ENCODE results near the gene TLL1. TPM values are rescaled to one million over a fixed set of nuclear protein-coding genes. Genes with fewer than 3 reads are reported as not detected.

Gene TLL1
- polyA plus RNA-seq, 6 donors from 2014 or later: not detected

GRCh38 chr4:165866019-165866650 is 6.9 kb upstream of the TLL1 start:
- no peak for ATAC-seq (ENCODE audit: low read depth in 2 of 2)
- Mint-ChIP-seq H3K4me3 (no peak overlapping the region), H3K27me3 (peaks cover 4 to 9% (median 9%) of the 10 kb centered on the region in 3 donors), H3K4me1 (no peaks in the 10 kb centered on the region), H3K9me3 (peaks cover 0 to 3% (median 0%) of the 10 kb centered on the region in 7 donors), H3K36me3 (no peaks in the 10 kb centered on the region), H3K27ac (no peak overlapping the region)
- DNase-seq: no peak

- no peak for ATAC-seq (ENCODE audit: low read depth in 2 of 2)
- H3K9me3 Mint-ChIP-seq: peaks cover 0 to 3% (median 0%) of the 10 kb centered on the region in 7 donors
- no peak for DNase-seq
- H3K27me3 Mint-ChIP-seq: peaks cover 14 to 26% (median 19%) of the 10 kb centered on the region in 3 donors
- no peaks in the 10 kb centered on the region for H3K36me3 Mint-ChIP-seq
- no peak overlapping the region for H3K4me3 Mint-ChIP-seq
- peaks cover 0 to 5% (median 0%) of the 10 kb centered on the region in 3 donors for H3K4me1 Mint-ChIP-seq
- peak overlapping the region in 1 of 6 donors; percentile 78 for H3K27ac Mint-ChIP-seq
These were observed 5.1 kb upstream of the TLL1 start for GRCh38 chr4:165867961-165868360.

- no peak for DNase-seq
- Mint-ChIP-seq H3K4me1 (peaks cover 0 to 24% (median 9%) of the 10 kb centered on the region in 3 donors), H3K36me3 (no peaks in the 10 kb centered on the region), H3K4me3 (peak overlapping the region in 3 of 8 donors; percentile 6 to 51 (median 15)), H3K27ac (no peak overlapping the region), H3K9me3 (peaks cover 0 to 5% (median 0%) of the 10 kb centered on the region in 7 donors), H3K27me3 (peaks cover 28 to 63% (median 44%) of the 10 kb centered on the region in 3 donors)
- no peak for ATAC-seq (ENCODE audit: low read depth in 2 of 2)
These were observed 448 bp downstream of the TLL1 start for GRCh38 chr4:165873298-165874071.

DNA sequence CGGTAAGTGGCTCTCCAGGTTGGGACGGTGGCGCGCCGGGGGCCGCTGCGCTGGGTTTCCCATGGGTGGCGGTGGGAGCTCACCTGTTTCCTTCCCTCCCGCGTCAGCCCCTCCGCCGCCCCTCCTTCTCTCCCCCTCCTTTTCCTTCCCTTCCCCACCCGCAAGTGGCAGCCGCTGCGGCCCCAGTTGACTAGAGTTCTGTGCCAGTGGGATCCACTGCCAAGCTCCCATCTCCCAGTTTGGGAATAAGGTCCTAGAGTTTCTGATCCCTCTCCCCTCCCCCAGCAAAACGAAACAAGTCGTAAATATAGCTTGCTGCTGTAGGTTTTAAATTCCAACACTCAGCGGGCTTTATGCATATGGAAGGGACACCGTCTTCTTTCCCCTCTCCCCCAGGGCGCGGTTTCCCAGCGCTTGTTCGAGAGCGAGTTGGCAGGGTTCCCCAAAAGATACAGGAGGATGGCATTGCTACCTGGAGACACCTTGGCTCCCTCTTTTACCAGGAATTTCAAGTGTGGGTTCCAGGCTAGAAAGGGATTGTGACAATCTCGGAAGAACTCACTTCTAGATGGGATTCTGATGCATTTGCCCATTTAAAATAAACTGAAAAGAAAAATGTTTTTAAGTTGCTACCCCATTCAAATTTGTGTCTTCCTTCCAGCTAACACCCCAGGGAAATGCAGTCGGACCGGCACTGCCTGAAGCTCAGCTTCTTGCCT is 1.2 kb downstream of the TLL1 start:
- H3K4me1 Mint-ChIP-seq: peaks cover 0 to 24% (median 9%) of the 10 kb centered on the region in 3 donors
- peak overlapping the region in 1 of 6 donors; percentile 51 for H3K27ac Mint-ChIP-seq
- H3K9me3 Mint-ChIP-seq: peaks cover 0 to 5% (median 0%) of the 10 kb centered on the region in 7 donors
- peaks cover 30 to 65% (median 44%) of the 10 kb centered on the region in 3 donors for H3K27me3 Mint-ChIP-seq
- H3K4me3 Mint-ChIP-seq: peak overlapping the region in 3 of 8 donors; percentile 33 to 44 (median 43)
- no peaks in the 10 kb centered on the region for H3K36me3 Mint-ChIP-seq
- DNase-seq: no peak
- no peak for ATAC-seq (ENCODE audit: low read depth in 2 of 2)

- H3K36me3 Mint-ChIP-seq: no peaks in the 10 kb centered on the region
- DNase-seq: no peak
- ATAC-seq (ENCODE audit: low read depth in 2 of 2): no peak
- H3K27me3 Mint-ChIP-seq: peaks cover 28 to 61% (median 39%) of the 10 kb centered on the region in 3 donors
- no peak overlapping the region for H3K27ac Mint-ChIP-seq
- H3K9me3 Mint-ChIP-seq: peaks cover 0 to 5% (median 0%) of the 10 kb centered on the region in 7 donors
- H3K4me3 Mint-ChIP-seq: no peak overlapping the region
- H3K4me1 Mint-ChIP-seq: peaks cover 0 to 24% (median 9%) of the 10 kb centered on the region in 3 donors
These were observed 1.8 kb downstream of the TLL1 start for GRCh38 chr4:165874791-165875371.

DNA sequence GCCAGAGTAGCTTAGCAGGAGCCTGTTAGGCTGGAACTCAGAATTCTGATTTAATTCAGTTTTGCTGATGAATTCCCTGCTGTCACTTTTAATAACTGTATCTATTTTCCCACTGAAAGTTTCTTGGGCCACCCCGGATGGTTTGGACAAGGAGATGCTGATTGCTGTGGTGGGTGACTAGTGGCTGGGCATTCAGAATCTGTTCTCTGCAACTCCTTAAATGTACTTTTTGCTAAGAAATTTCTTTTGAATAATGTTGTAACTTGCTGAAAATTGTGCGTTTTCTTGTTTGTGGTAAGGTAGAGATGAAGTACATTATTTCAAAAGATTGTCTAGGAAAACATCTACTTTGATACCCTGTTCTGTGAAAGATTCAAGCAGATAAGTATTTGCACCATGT is 2.4 kb downstream of the TLL1 start:
- no peak for ATAC-seq (ENCODE audit: low read depth in 2 of 2)
- DNase-seq: no peak
- H3K36me3 Mint-ChIP-seq: no peaks in the 10 kb centered on the region
- H3K27ac Mint-ChIP-seq: no peak overlapping the region
- H3K4me3 Mint-ChIP-seq: peak overlapping the region in 1 of 8 donors; percentile 12
- peaks cover 0 to 24% (median 9%) of the 10 kb centered on the region in 3 donors for H3K4me1 Mint-ChIP-seq
- peaks cover 0 to 5% (median 0%) of the 10 kb centered on the region in 7 donors for H3K9me3 Mint-ChIP-seq
- peaks cover 26 to 56% (median 34%) of the 10 kb centered on the region in 3 donors for H3K27me3 Mint-ChIP-seq

DNA sequence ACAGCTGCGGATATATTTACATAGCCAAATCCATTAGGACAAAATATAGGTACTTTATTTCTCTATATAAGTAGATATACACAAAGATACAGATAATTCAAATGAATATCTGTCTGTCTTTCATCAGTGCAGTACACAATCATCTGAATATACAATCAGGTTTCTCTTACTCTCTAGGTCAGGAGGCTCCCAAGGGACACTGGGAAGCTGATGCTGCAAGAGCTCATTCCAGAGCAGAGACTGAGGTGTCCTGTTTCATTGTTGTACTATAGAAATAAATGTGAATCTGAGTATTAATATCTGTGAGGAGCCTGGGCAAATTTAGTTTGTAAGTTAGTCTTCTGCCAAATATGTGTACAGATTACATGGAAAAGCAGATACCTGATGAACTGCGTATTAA is 4.2 kb downstream of the TLL1 start:
- H3K27me3 Mint-ChIP-seq: peaks cover 24 to 46% (median 31%) of the 10 kb centered on the region in 3 donors
- no peak for ATAC-seq (ENCODE audit: low read depth in 2 of 2)
- no peak overlapping the region for H3K4me3 Mint-ChIP-seq
- H3K27ac Mint-ChIP-seq: no peak overlapping the region
- no peaks in the 10 kb centered on the region for H3K36me3 Mint-ChIP-seq
- DNase-seq: no peak
- peaks cover 0 to 8% (median 0%) of the 10 kb centered on the region in 7 donors for H3K9me3 Mint-ChIP-seq
- H3K4me1 Mint-ChIP-seq: peaks cover 0 to 24% (median 9%) of the 10 kb centered on the region in 3 donors

GRCh38 chr4:165879641-165880040 is 6.6 kb downstream of the TLL1 start:
- Mint-ChIP-seq H3K4me1 (peaks cover 0 to 9% (median 0%) of the 10 kb centered on the region in 3 donors), H3K9me3 (peaks cover 0 to 8% (median 0%) of the 10 kb centered on the region in 7 donors), H3K4me3 (no peak overlapping the region), H3K27me3 (peaks cover 12 to 25% (median 15%) of the 10 kb centered on the region in 3 donors), H3K36me3 (no peaks in the 10 kb centered on the region), H3K27ac (no peak overlapping the region)
- DNase-seq (no peak), ATAC-seq (ENCODE audit: low read depth in 2 of 2) (no peak)

- H3K4me3 Mint-ChIP-seq: no peak overlapping the region
- peaks cover 11 to 51% (median 20%) of the 10 kb centered on the region in 7 donors for H3K9me3 Mint-ChIP-seq
- ATAC-seq (ENCODE audit: low read depth in 2 of 2): no peak
- no peaks in the 10 kb centered on the region for H3K36me3 Mint-ChIP-seq
- DNase-seq: no peak
- H3K27me3 Mint-ChIP-seq: no peaks in the 10 kb centered on the region
- no peak overlapping the region for H3K27ac Mint-ChIP-seq
- no peaks in the 10 kb centered on the region for H3K4me1 Mint-ChIP-seq
These were observed 21.1 kb downstream of the TLL1 start for GRCh38 chr4:165894159-165894558.

DNA sequence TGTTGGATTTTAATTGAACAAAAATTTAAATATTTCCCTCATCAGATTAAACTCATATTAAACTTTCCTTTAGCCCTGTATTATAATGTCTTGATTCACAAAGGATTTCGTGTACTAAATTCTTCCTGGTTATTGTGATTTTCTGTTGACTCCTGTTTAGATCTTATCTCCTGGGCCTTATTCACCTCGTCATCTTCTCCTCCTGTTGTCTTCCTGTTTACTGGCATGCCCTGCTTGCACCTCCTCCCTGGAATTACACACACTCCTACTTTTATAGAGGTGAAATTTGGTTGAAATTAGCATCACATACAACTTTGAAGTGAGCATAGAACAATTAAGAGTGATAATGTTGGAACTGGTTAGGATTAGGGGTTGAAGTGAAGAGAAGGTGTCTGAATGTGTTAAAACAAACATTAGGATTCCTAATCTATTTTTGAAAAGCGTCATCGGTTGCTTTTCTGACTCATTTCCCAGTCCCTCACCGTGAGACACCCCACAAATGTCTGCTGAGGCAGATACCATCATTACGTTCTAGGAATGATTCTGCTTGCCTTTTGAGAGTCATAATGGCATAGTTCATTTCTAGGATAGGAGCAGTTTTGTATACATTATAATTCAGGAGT is 32.5 kb downstream of the TLL1 start:
- Mint-ChIP-seq H3K4me1 (no peaks in the 10 kb centered on the region), H3K36me3 (no peaks in the 10 kb centered on the region), H3K4me3 (no peak overlapping the region), H3K9me3 (peaks cover 0 to 6% (median 4%) of the 10 kb centered on the region in 7 donors), H3K27me3 (no peaks in the 10 kb centered on the region), H3K27ac (no peak overlapping the region)
- no peak for DNase-seq
- ATAC-seq (ENCODE audit: low read depth in 2 of 2): no peak

- Mint-ChIP-seq H3K36me3 (no peaks in the 10 kb centered on the region), H3K4me1 (no peaks in the 10 kb centered on the region), H3K27ac (no peak overlapping the region), H3K27me3 (no peaks in the 10 kb centered on the region), H3K4me3 (no peak overlapping the region), H3K9me3 (peaks cover 0 to 9% (median 2%) of the 10 kb centered on the region in 7 donors)
- ATAC-seq (ENCODE audit: low read depth in 2 of 2) (no peak), DNase-seq (no peak)
These were observed 33.2 kb downstream of the TLL1 start for GRCh38 chr4:165906272-165906671.

- Mint-ChIP-seq H3K9me3 (peaks cover 0 to 10% (median 1%) of the 10 kb centered on the region in 7 donors), H3K27me3 (no peaks in the 10 kb centered on the region), H3K36me3 (no peaks in the 10 kb centered on the region), H3K4me3 (no peak overlapping the region), H3K4me1 (no peaks in the 10 kb centered on the region), H3K27ac (no peak overlapping the region)
- no peak for ATAC-seq (ENCODE audit: low read depth in 2 of 2)
- no peak for DNase-seq
These were observed 36.9 kb downstream of the TLL1 start for GRCh38 chr4:165909947-165910346.

DNA sequence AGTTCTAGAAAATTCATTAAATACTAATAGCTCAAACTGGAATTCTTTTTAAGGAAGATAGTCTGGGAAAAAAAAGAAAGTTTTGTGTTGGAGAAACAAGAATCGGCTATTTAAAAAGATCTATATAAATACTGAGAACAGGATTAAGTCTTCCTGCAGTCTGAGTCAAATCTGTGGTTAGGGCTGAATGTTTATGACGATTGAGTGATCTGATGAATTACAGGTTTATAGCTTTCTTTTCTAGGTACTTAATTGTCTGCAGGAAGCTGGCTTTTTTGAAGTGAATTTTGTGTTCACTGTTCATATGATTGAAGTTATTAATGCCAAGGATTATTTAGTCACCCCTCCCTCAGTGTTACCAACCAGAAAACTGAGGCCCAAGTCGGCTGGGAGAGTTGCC is 42.2 kb downstream of the TLL1 start:
- no peak overlapping the region for H3K4me3 Mint-ChIP-seq
- H3K27me3 Mint-ChIP-seq: no peaks in the 10 kb centered on the region
- no peaks in the 10 kb centered on the region for H3K4me1 Mint-ChIP-seq
- DNase-seq: no peak
- no peaks in the 10 kb centered on the region for H3K36me3 Mint-ChIP-seq
- ATAC-seq (ENCODE audit: low read depth in 2 of 2): no peak
- H3K27ac Mint-ChIP-seq: no peak overlapping the region
- peaks cover 0 to 10% (median 0%) of the 10 kb centered on the region in 7 donors for H3K9me3 Mint-ChIP-seq

Data from naive B cell (primary cell).